GM13977 (cell line): ENCODE measurements around the gene MYO9A.

Experiments used
- DNase-seq: peaks from one replicate; pipeline ENCODE4 v3.0.0; 2012; ENCODE audit warnings: low spot score
- CTCF ChIP-seq: IDR thresholded peaks from 2 replicates; pipeline ENCODE4 v1.5.1; 2012; ENCODE audit warnings: mild to moderate bottlenecking, control low read depth; ENCODE audit not compliant: insufficient read depth; ENCODE audit errors: extremely low read depth, missing control alignments
- in situ Hi-C: fragments of 300-500 bp; cut with MboI; formaldehyde crosslinking; loops from one replicate; pipeline ENCODE4 v1.12.0; 2022; ENCODE audit warnings: low sequenced_read_pairs, low pct_unique_long_range_greater_than_20kb, mixed read lengths, inconsistent platforms; ENCODE audit not compliant: unreplicated experiment

Gene MYO9A

GRCh38 chr15:72118017-72118978 is at the start of gene MYO9A, which contains the start of gene SENP8:
MYO9A (minus strand) TSS chr15:72118150; CDS start chr15:72046563, 71,587 bp downstream.
SENP8 (plus strand) TSS chr15:72118403; CDS start chr15:72139624, 21,221 bp downstream.
- peak; percentile 20 for TF ChIP-seq CTCF
- in situ Hi-C loops: no loop called here
- DNase-seq: peak; percentile 98

GRCh38 chr15:72167445-72167844 is 49.5 kb upstream of the MYO9A start:
- in situ Hi-C loops: no loop called here
- no peak for TF ChIP-seq CTCF
- no peak for DNase-seq

- no peak for DNase-seq
- in situ Hi-C loops: no loop called here
- TF ChIP-seq CTCF: no peak
Measured at GRCh38 chr15:72166716-72167417, 48.9 kb upstream of the MYO9A start.

- in situ Hi-C loops: no loop called here
- no peak for TF ChIP-seq CTCF
- DNase-seq: no peak
Measured at GRCh38 chr15:72163719-72164118, 45.8 kb upstream of the MYO9A start.

GRCh38 chr15:72162569-72162968 is 44.6 kb upstream of the MYO9A start:
- DNase-seq: no peak
- no peak for TF ChIP-seq CTCF
- in situ Hi-C loops: no loop called here

GRCh38 chr15:72161361-72162132 is 43.6 kb upstream of the MYO9A start:
- no peak for DNase-seq
- TF ChIP-seq CTCF: no peak
- in situ Hi-C loops: no loop called here
